PFSK-1 (cell line): ENCODE measurements around the gene MRPL49.

Experiments
- FOXP2 ChIP-seq: optimal IDR thresholded peaks from 2 replicates; pipeline ENCODE3; 2011; ENCODE audit warnings: borderline replicate concordance, control low read depth, inconsistent platforms; ENCODE audit not compliant: insufficient read depth; ENCODE audit errors: extremely low read length, extremely low read depth
- POLR2AphosphoS5 ChIP-seq: IDR thresholded peaks from 2 replicates; pipeline ENCODE4 v1.6.1; 2012; ENCODE audit warnings: low read depth, mild to moderate bottlenecking, control low read depth, low read length, moderate library complexity
- SIN3A ChIP-seq: IDR thresholded peaks from 2 replicates; pipeline ENCODE4 v1.6.1; 2012; ENCODE audit warnings: mild to moderate bottlenecking, low read length, moderate library complexity, borderline replicate concordance; ENCODE audit not compliant: insufficient read depth

GRCh38 chr11:65121865-65122696 is at the start of gene MRPL49, which contains the start of gene FAU:
- TF ChIP-seq SIN3A, result peak; percentile 56; the same call in 1 of the 2 replicates
- no peak for TF ChIP-seq FOXP2
- TF ChIP-seq POLR2AphosphoS5, result peak; percentile 96
